ENCODE data around the gene CHAT. TPM values are rescaled to one million over a fixed set of nuclear protein-coding genes. Genes with fewer than 3 reads are reported as not detected.

CHAT gene
- total and polyA plus RNA-seq, 2 experiments from 2014 or later = not detected

DNA sequence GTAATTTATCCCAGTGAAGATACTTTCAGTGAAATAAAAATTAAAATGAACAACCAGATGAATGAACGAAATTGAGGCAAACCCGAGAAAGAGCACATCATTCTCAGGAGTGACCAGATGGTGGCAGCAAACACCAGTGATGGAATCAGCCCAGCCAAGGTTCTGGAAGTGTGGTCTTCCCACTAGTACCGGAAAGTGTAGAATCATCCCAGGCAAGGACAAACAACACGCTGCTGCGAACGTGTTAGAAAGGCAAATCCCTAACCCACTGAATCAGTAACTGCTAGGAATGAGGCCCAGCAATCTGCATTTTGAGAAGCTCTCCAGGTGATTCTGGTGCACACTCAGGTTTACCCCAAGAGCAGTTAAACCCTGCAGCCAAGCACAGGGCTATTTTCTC, 19.2 kb upstream of the CHAT start:
- peaks cover 10% of the 10 kb centered on the region; the same call in 1 of the 2 replicates for H3K4me1 ChIP-seq (ENCODE audit: insufficient read depth)
- no peak overlapping the region for H3K9ac ChIP-seq
- in situ Hi-C loops (cut with MboI) = loop anchor here (25.0 kb wide), 2 partner anchors 318 to 618 kb away; no protein-coding TSS in a partner anchor
- TF ChIP-seq EZH2 (IDR thresholded peaks at IDR 0.05; ENCODE audit: insufficient read depth, poor library complexity, severe bottlenecking) (no peak), EZH2phosphoT487 (IDR thresholded peaks at IDR 0.05; ENCODE audit: insufficient read depth, low read depth) (no peak)
- H2AFZ ChIP-seq = 0 out of 2 replicates have a peak overlapping the region, but pooled peaks have one; percentile 1
- H3K27ac ChIP-seq = no peak overlapping the region
- DNase-seq = peak; percentile 86
- H3F3A ChIP-seq (ENCODE audit: insufficient read depth) = peaks cover 3% of the 10 kb centered on the region; the same call in 1 of the 2 replicates
- H3K4me2 ChIP-seq (ENCODE audit: unreplicated experiment) = no peak overlapping the region
- no peaks in the 10 kb centered on the region for H3K9me3 ChIP-seq (ENCODE audit: low read depth)
- H3K4me3 ChIP-seq = no peak overlapping the region
- no peaks in the 10 kb centered on the region for H3K36me3 ChIP-seq (ENCODE audit: low read depth)
- 1 to 2% methylated on average over 6 of the region's 6 CpGs for WGBS, 2 experiments (ENCODE audit: low coverage in 1 of 2, low lambda C conversion rate in 2 of 2, missing lambda C conversion rate in 2 of 2)
- no peaks in the 10 kb centered on the region for H3K9me2 ChIP-seq (ENCODE audit: insufficient read depth)
- H3K27me3 ChIP-seq (replicated peaks; ENCODE audit: insufficient read depth) = no peaks in the 10 kb centered on the region
- no peaks in the 10 kb centered on the region for H4K20me1 ChIP-seq (ENCODE audit: insufficient read depth)
- no peaks in the 10 kb centered on the region for H3K79me2 ChIP-seq (ENCODE audit: insufficient read depth)

DNA sequence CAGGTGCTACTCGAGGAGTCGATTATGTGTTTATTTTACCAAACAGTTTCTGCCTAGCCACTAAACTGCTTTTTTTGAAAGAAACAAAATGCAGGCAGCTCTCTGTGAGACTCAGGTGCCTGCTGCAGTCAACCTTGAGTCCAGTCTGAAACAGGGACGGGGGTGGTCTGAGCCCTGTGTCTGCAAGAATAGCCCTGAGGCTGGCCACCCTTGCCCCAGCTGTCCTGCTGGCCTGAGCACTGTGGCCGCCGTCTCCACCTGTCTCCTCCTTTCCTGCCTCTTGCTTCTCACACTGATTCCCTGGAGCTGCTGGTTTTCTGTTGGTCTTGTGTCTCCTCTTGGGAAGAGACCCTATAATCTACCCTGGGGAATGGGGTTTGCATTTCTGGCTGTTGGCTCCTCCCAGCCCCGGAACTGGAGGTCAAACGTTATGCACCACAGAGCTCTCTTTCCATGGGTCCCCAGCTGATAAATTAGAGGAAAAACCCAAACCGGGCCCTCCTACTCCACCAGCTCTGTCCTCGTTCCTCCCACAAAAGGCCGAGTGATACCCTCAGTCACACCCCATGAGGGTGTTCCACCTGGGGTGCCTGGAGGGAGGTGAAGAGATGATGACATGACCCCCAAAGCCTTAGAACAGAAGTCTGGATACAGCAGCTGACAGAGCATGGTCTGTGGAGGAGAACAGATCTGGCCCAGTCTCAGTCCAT, 18.7 kb upstream of the CHAT start:
- WGBS, 2 experiments (ENCODE audit: low coverage in 1 of 2, low lambda C conversion rate in 2 of 2, missing lambda C conversion rate in 2 of 2) = 71 to 76% methylated on average over 10 of the region's 10 CpGs
- no peak for TF ChIP-seq EZH2 (IDR thresholded peaks at IDR 0.05; ENCODE audit: insufficient read depth, poor library complexity, severe bottlenecking)
- no peak for TF ChIP-seq EZH2phosphoT487 (IDR thresholded peaks at IDR 0.05; ENCODE audit: insufficient read depth, low read depth)

GRCh38 chr10:49595713-49596492, 17.9 kb upstream of the CHAT start:
- peak; percentile 38 for DNase-seq
- no peak overlapping the region for H3K4me3 ChIP-seq
- no peak overlapping the region for H3K9ac ChIP-seq
- no peaks in the 10 kb centered on the region for H3K79me2 ChIP-seq (ENCODE audit: insufficient read depth)
- no peaks in the 10 kb centered on the region for H3K36me3 ChIP-seq (ENCODE audit: low read depth)
- peaks cover 3% of the 10 kb centered on the region; the same call in 1 of the 2 replicates for H3F3A ChIP-seq (ENCODE audit: insufficient read depth)
- WGBS, 2 experiments (ENCODE audit: low coverage in 1 of 2, low lambda C conversion rate in 2 of 2, missing lambda C conversion rate in 2 of 2) = 61 to 66% methylated on average over 13 of the region's 13 CpGs
- H3K27me3 ChIP-seq (replicated peaks; ENCODE audit: insufficient read depth) = no peaks in the 10 kb centered on the region
- no peaks in the 10 kb centered on the region for H3K9me3 ChIP-seq (ENCODE audit: low read depth)
- H3K4me1 ChIP-seq (ENCODE audit: insufficient read depth) = peaks cover 15% of the 10 kb centered on the region
- no peak overlapping the region for H3K4me2 ChIP-seq (ENCODE audit: unreplicated experiment)
- H3K9me2 ChIP-seq (ENCODE audit: insufficient read depth) = no peaks in the 10 kb centered on the region
- H4K20me1 ChIP-seq (ENCODE audit: insufficient read depth) = no peaks in the 10 kb centered on the region
- peak overlapping the region; percentile 41; the same call in 1 of the 2 replicates for H2AFZ ChIP-seq
- no peak for TF ChIP-seq EZH2phosphoT487 (IDR thresholded peaks at IDR 0.05; ENCODE audit: insufficient read depth, low read depth)
- TF ChIP-seq EZH2 (IDR thresholded peaks at IDR 0.05; ENCODE audit: insufficient read depth, poor library complexity, severe bottlenecking) = no peak
- in situ Hi-C loops (cut with MboI) = loop anchor here (25.0 kb wide), 2 partner anchors 316 to 616 kb away; no protein-coding TSS in a partner anchor
- H3K27ac ChIP-seq = no peak overlapping the region

More for the DNA sequence above, 18.7 kb upstream of the CHAT start:
- no peaks in the 10 kb centered on the region for H3K79me2 ChIP-seq (ENCODE audit: insufficient read depth)
- peaks cover 10% of the 10 kb centered on the region; the same call in 1 of the 2 replicates for H3K4me1 ChIP-seq (ENCODE audit: insufficient read depth)
- H3F3A ChIP-seq (ENCODE audit: insufficient read depth) = peaks cover 3% of the 10 kb centered on the region; the same call in 1 of the 2 replicates
- H3K9me3 ChIP-seq (ENCODE audit: low read depth) = no peaks in the 10 kb centered on the region
- H2AFZ ChIP-seq = peak overlapping the region; percentile 41; the same call in 1 of the 2 replicates
- H3K36me3 ChIP-seq (ENCODE audit: low read depth) = no peaks in the 10 kb centered on the region
- H3K4me3 ChIP-seq = no peak overlapping the region
- no peaks in the 10 kb centered on the region for H4K20me1 ChIP-seq (ENCODE audit: insufficient read depth)
- H3K9ac ChIP-seq = no peak overlapping the region
- no peak overlapping the region for H3K27ac ChIP-seq
- no peaks in the 10 kb centered on the region for H3K9me2 ChIP-seq (ENCODE audit: insufficient read depth)
- in situ Hi-C loops (cut with MboI) = loop anchor here (25.0 kb wide), 2 partner anchors 317 to 617 kb away; no protein-coding TSS in a partner anchor
- DNase-seq = no peak
- no peaks in the 10 kb centered on the region for H3K27me3 ChIP-seq (replicated peaks; ENCODE audit: insufficient read depth)
- no peak overlapping the region for H3K4me2 ChIP-seq (ENCODE audit: unreplicated experiment)

- Histone ChIP-seq H3K27me3 (replicated peaks; ENCODE audit: insufficient read depth) (no peaks in the 10 kb centered on the region), H3F3A (ENCODE audit: insufficient read depth) (peaks cover 3% of the 10 kb centered on the region; the same call in 1 of the 2 replicates), H3K9me3 (ENCODE audit: low read depth) (no peaks in the 10 kb centered on the region), H3K9ac (no peak overlapping the region), H3K36me3 (ENCODE audit: low read depth) (no peaks in the 10 kb centered on the region), H3K9me2 (ENCODE audit: insufficient read depth) (no peaks in the 10 kb centered on the region), H3K79me2 (ENCODE audit: insufficient read depth) (no peaks in the 10 kb centered on the region), H2AFZ (no peak overlapping the region), H3K4me1 (ENCODE audit: insufficient read depth) (peaks cover 21% of the 10 kb centered on the region), H3K4me2 (ENCODE audit: unreplicated experiment) (no peak overlapping the region), H3K4me3 (no peak overlapping the region), H4K20me1 (ENCODE audit: insufficient read depth) (no peaks in the 10 kb centered on the region), H3K27ac (no peak overlapping the region)
- TF ChIP-seq EZH2 (IDR thresholded peaks at IDR 0.05; ENCODE audit: insufficient read depth, poor library complexity, severe bottlenecking) (no peak), EZH2phosphoT487 (IDR thresholded peaks at IDR 0.05; ENCODE audit: insufficient read depth, low read depth) (no peak)
- in situ Hi-C loops (cut with MboI) = loop anchor here (25.0 kb wide), 2 partner anchors 316 to 616 kb away; no protein-coding TSS in a partner anchor
- WGBS, 2 experiments (ENCODE audit: low coverage in 1 of 2, low lambda C conversion rate in 2 of 2, missing lambda C conversion rate in 2 of 2) = 46 to 57% methylated on average over 3 of the region's 3 CpGs
- DNase-seq = no peak
Observed at GRCh38 chr10:49596493-49596809, 17.4 kb upstream of the CHAT start.
